PFSK-1 (cell line): ENCODE data around the gene CADM2.

ENCODE experiments used
- FOXP2 ChIP-seq: optimal IDR thresholded peaks from 2 replicates; pipeline ENCODE3; 2011; ENCODE audit warnings: borderline replicate concordance, control low read depth, inconsistent platforms; ENCODE audit not compliant: insufficient read depth; ENCODE audit errors: extremely low read length, extremely low read depth
- POLR2AphosphoS5 ChIP-seq: IDR thresholded peaks from 2 replicates; pipeline ENCODE4 v1.6.1; 2012; ENCODE audit warnings: low read depth, mild to moderate bottlenecking, control low read depth, low read length, moderate library complexity
- REST ChIP-seq, 2 experiments: IDR thresholded peaks; 2 replicates each; pipeline versions ENCODE4 v1.6.1 to v1.8.0; 2011 to 2012; ENCODE audit warnings: low read depth in 2 of 2, low read length in 2 of 2, control low read depth in 1 of 2, inconsistent platforms in 1 of 2, mild to moderate bottlenecking in 1 of 2, moderate library complexity in 1 of 2; ENCODE audit not compliant: insufficient read depth in 1 of 2
- SIN3A ChIP-seq: IDR thresholded peaks from 2 replicates; pipeline ENCODE4 v1.6.1; 2012; ENCODE audit warnings: mild to moderate bottlenecking, low read length, moderate library complexity, borderline replicate concordance; ENCODE audit not compliant: insufficient read depth
- TAF1 ChIP-seq: IDR thresholded peaks from 2 replicates; pipeline ENCODE4 v1.6.1; 2012; ENCODE audit warnings: low read length, control low read depth, borderline replicate concordance; ENCODE audit not compliant: insufficient read depth

CADM2 gene

GRCh38 chr3:85081191-85081906, 122.6 kb downstream of the CADM2 start:
- no peak for TF ChIP-seq POLR2AphosphoS5
- no peak for TF ChIP-seq TAF1
- TF ChIP-seq REST (IDR thresholded peaks at IDR 0.05; ENCODE audit: insufficient read depth in 1 of 2, low read depth in 2 of 2, low read length in 2 of 2), result no peak
- no peak for TF ChIP-seq SIN3A
- TF ChIP-seq FOXP2, result no peak

DNA sequence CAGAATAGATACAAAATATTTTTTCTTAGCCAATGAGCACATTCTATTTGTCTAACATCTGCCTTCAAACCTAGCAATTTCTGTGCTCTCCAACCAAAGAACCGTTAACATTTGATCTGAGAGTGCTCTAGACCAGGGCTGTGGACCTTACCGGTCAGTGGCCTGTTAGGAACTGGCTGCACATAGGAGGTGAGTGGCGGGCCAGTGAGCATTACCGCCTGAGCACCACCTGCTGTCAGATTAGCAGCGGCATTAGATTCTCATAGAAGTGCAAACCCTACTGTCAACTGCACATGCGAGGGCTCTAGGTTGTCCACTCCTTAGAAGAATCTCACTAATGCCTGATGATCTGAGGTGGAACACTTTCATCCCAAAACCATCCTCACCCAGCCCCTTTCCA, 131.7 kb downstream of the CADM2 start:
- TF ChIP-seq POLR2AphosphoS5, result no peak
- TF ChIP-seq REST (IDR thresholded peaks at IDR 0.05; ENCODE audit: insufficient read depth in 1 of 2, low read depth in 2 of 2, low read length in 2 of 2), result no peak
- no peak for TF ChIP-seq TAF1
- no peak for TF ChIP-seq SIN3A

GRCh38 chr3:85100316-85100715, 141.5 kb downstream of the CADM2 start:
- TF ChIP-seq SIN3A (no peak), REST (IDR thresholded peaks at IDR 0.05; ENCODE audit: insufficient read depth in 1 of 2, low read depth in 2 of 2, low read length in 2 of 2) (no peak), POLR2AphosphoS5 (no peak), FOXP2 (no peak), TAF1 (no peak)

DNA sequence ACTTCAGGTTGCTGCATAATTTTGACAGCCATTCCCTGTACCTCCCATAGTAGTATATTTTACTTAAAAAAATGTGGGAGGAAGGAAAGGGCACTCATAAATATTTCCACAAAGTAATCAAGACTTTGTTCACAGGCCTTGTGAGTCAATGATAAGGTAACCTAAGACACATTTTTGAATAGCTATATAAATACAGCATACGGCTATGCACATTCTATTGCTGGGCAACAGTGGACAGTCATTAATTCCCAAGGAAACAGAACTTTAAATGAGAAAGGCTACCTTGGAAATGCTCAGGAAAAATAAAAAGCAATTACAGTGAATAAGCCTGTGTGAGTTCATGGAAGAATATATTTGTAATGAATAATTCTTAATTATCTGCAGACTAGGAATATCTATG, 144.0 kb downstream of the CADM2 start:
- TF ChIP-seq POLR2AphosphoS5 (no peak), SIN3A (no peak), REST (IDR thresholded peaks at IDR 0.05; ENCODE audit: insufficient read depth in 1 of 2, low read depth in 2 of 2, low read length in 2 of 2) (no peak), TAF1 (no peak), FOXP2 (no peak)

- TF ChIP-seq FOXP2 (no peak), REST (IDR thresholded peaks at IDR 0.05; ENCODE audit: insufficient read depth in 1 of 2, low read depth in 2 of 2, low read length in 2 of 2) (no peak), POLR2AphosphoS5 (no peak), TAF1 (no peak), SIN3A (no peak)
These were observed 151.6 kb downstream of the CADM2 start for GRCh38 chr3:85110393-85110792.
